ENCODE results near the gene NT5DC3.

GRCh38 chr12:103758310-103759089 is 82.5 kb downstream of the NT5DC3 start:
- TF ChIP-seq, protein P1, sequence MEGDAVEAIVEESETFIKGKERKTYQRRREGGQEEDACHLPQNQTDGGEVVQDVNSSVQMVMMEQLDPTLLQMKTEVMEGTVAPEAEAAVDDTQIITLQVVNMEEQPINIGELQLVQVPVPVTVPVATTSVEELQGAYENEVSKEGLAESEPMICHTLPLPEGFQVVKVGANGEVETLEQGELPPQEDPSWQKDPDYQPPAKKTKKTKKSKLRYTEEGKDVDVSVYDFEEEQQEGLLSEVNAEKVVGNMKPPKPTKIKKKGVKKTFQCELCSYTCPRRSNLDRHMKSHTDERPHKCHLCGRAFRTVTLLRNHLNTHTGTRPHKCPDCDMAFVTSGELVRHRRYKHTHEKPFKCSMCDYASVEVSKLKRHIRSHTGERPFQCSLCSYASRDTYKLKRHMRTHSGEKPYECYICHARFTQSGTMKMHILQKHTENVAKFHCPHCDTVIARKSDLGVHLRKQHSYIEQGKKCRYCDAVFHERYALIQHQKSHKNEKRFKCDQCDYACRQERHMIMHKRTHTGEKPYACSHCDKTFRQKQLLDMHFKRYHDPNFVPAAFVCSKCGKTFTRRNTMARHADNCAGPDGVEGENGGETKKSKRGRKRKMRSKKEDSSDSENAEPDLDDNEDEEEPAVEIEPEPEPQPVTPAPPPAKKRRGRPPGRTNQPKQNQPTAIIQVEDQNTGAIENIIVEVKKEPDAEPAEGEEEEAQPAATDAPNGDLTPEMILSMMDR (IDR thresholded peaks at IDR 0.05): no peak
- TF ChIP-seq POLR2A (IDR thresholded peaks at IDR 0.05): no peak
